Activated T-cell treated with anti-CD3 and anti-CD28 coated beads for 1 hour (primary cell): Measurements from ENCODE around the gene SNTB2.
"Not testable (repeated sequence)": the region's sequence is repeated elsewhere in the genome, so short reads cannot be mapped to it uniquely, and the experiment has no call there.

Source experiments
- DNase-seq: peaks from one replicate; pipeline ENCODE4 v3.0.0-alpha.2; 2020; ENCODE audit warnings: low read depth

SNTB2 gene

GRCh38 chr16:69236319-69236718 is 49.4 kb downstream of the SNTB2 start:
- no peak for DNase-seq

GRCh38 chr16:69237296-69237695 is 50.3 kb downstream of the SNTB2 start:
- DNase-seq: no peak

GRCh38 chr16:69239851-69240250 is 52.9 kb downstream of the SNTB2 start:
- no peak for DNase-seq

GRCh38 chr16:69240331-69240730 is 53.4 kb downstream of the SNTB2 start:
- DNase-seq: no peak

- no peak for DNase-seq
These were observed 55.0 kb downstream of the SNTB2 start for GRCh38 chr16:69241926-69242325.

GRCh38 chr16:69243479-69243878 is 56.5 kb downstream of the SNTB2 start:
- DNase-seq: no peak

GRCh38 chr16:69244336-69244735 is 57.4 kb downstream of the SNTB2 start:
- no peak for DNase-seq

GRCh38 chr16:69250081-69250480 is 63.1 kb downstream of the SNTB2 start:
- DNase-seq: no peak

- DNase-seq: no peak
These were observed 66.9 kb downstream of the SNTB2 start for GRCh38 chr16:69253870-69254341.

- not testable (repeated sequence) for DNase-seq
These were observed 72.4 kb downstream of the SNTB2 start for GRCh38 chr16:69259428-69259764.

GRCh38 chr16:69260019-69260418 is 73.1 kb downstream of the SNTB2 start:
- no peak for DNase-seq

GRCh38 chr16:69260506-69260905 is 73.5 kb downstream of the SNTB2 start:
- DNase-seq: no peak

GRCh38 chr16:69266334-69267063 is 79.5 kb downstream of the SNTB2 start:
- no peak for DNase-seq

GRCh38 chr16:69267633-69268032 is 80.7 kb downstream of the SNTB2 start:
- DNase-seq: no peak

- no peak for DNase-seq
These were observed 83.4 kb downstream of the SNTB2 start for GRCh38 chr16:69270395-69270794.

- DNase-seq: no peak
These were observed 83.9 kb downstream of the SNTB2 start for GRCh38 chr16:69270831-69271230.

GRCh38 chr16:69273009-69273408 is 86.0 kb downstream of the SNTB2 start:
- no peak for DNase-seq

GRCh38 chr16:69274699-69275235 is 87.8 kb downstream of the SNTB2 start:
- no peak for DNase-seq

- DNase-seq: no peak
These were observed 89.5 kb downstream of the SNTB2 start for GRCh38 chr16:69276148-69277115.

GRCh38 chr16:69277413-69277812 is 90.4 kb downstream of the SNTB2 start:
- no peak for DNase-seq

GRCh38 chr16:69283851-69284250 is 96.9 kb downstream of the SNTB2 start:
- DNase-seq: no peak

GRCh38 chr16:69285240-69285639 is 98.3 kb downstream of the SNTB2 start:
- no peak for DNase-seq
